Fibroblast of the aortic adventitia (primary cell): ENCODE results near the gene CTSH. TPM values are rescaled to one million over a fixed set of nuclear protein-coding genes. Genes with fewer than 3 reads are reported as not detected.

Source experiments
- DNase-seq: peaks from one replicate; pipeline ENCODE4 v3.0.0-alpha.2; 2010; ENCODE audit warnings: low read depth
- H3K4me3 ChIP-seq: 2 replicates; pipeline ENCODE4 v1.5.1; 2011; ENCODE audit warnings: low read depth, mild to moderate bottlenecking, control low read depth, low read length, moderate library complexity
- CTCF ChIP-seq: IDR thresholded peaks from 2 replicates; pipeline ENCODE4 v1.5.1; 2011; ENCODE audit warnings: mild to moderate bottlenecking, low read length, control low read depth, inconsistent platforms; ENCODE audit not compliant: insufficient read depth
- total RNA-seq: library from RNA; depleted of rRNA; stranded (reverse); fragments of >200 nt; gene quantifications from 2 replicates; pipeline ENCODE4 v1.2.3, GENCODE V29; 2012; ENCODE audit warnings: low replicate concordance

The CTSH gene
- total RNA-seq, 1 donor: 8.5 TPM

DNA sequence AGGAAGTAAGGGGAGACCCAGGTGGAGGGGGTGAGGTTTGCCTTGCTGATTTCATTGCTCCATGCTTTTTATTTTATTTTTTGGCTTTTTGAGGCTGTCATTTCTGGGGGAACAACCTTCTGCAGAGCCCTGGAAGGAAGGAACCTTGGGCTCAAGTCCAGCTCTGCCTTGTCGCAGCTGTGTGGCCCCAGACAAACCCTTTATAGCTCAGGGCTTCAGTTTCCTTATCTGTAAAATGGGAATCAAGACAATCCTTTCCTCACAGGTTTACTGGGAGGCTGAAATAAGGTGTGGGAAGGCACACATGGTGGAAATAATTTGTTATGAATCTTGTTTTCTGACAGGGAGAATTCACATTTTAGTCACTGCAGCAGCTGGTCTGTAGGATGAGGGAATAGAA is 45.4 kb upstream of the CTSH start:
- TF ChIP-seq CTCF: no peak
- no peak overlapping the region for H3K4me3 ChIP-seq
- DNase-seq: no peak

- no peak overlapping the region for H3K4me3 ChIP-seq
- DNase-seq: no peak
- no peak for TF ChIP-seq CTCF
Measured at GRCh38 chr15:78989701-78990240, 44.9 kb upstream of the CTSH start.

DNA sequence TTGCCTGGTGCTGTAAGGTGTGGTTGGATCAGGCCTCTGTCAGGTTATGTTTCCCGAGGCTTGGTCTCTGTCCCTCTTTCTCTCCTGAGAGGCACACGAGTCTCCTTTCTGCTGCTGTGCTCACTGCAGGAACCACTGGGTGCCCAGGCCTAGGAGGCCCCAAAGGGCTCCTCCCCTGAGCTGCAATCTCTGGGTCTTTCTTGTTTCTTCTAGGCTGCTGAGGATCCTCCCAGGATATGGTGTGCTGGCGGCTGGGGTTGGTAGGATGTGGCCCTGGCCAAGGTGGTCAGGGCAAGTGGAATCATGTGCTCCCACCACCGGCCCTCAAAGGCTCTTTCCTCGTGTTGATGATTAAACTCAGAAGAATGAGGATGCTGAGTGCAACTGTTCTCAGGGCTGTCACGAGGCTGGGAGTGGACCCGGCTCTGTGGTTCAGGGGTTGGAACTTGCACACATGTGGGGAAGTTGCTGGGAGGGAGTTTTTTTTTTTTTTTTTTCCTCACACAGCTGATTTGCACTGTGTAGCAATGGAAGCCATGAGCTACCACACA is 43.6 kb upstream of the CTSH start:
- H3K4me3 ChIP-seq: no peak overlapping the region
- no peak for TF ChIP-seq CTCF
- DNase-seq: peak; percentile 99

- H3K4me3 ChIP-seq: no peak overlapping the region
- DNase-seq: no peak
- TF ChIP-seq CTCF: no peak
Measured at GRCh38 chr15:78987556-78988360, 42.9 kb upstream of the CTSH start.

DNA sequence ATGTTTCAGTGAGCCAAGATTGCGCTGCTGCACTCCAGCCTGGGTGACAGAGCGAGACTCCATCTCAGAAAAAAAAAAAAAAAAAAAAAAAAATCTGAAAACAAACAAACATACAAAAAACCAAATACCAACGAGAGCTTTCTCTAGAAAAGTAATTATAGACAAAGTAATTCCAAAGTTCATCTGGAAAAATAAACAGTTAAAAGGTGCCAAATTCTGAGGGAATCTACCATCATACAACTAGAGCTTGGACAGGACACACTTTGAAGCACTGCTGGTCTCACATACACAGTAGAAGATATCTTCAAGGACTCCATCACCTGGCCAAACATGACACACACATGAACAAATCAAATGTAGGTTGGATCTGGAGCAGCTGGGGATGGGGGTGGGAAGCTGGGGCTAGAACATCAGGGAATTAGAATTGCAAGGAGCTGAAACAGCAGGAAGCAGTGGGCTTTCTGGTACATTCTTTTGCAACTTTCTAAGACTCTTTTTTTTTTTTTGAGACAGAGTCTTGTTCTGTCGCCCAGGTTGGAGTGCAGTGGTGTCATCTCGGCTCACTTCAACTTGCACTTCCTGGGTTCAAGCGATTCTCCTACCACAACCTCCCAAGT is 41.1 kb upstream of the CTSH start:
- no peak for TF ChIP-seq CTCF
- H3K4me3 ChIP-seq: no peak overlapping the region
- no peak for DNase-seq

DNA sequence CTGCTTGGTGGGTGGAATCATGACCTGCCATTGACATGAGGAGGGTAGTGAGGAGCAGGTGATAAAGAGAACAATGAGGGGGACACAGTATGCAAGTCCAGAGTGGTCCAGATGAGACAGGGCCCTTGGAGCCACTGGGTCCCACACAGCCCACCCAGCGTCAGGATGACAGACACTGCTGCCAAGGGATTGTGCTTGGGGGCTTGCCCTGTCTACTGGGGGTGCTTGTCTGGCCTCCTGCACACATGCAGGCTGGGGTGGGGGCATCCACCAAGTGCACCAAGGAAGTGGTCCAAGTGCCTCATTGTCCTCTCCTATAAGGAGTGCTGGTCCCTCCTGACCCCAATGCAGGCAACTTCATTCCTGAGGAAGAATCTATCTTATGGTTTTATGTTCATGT is 39.2 kb upstream of the CTSH start:
- no peak for TF ChIP-seq CTCF
- H3K4me3 ChIP-seq: no peak overlapping the region
- DNase-seq: no peak
